GM18868 (cell line): ENCODE measurements around the gene RORB.
"Not testable (repeated sequence)": the region's sequence is repeated elsewhere in the genome, so short reads cannot be mapped to it uniquely, and the experiment has no call there.

ENCODE experiments used
- ATAC-seq: cut with Tn5 transposase; IDR thresholded peaks from one replicate; pipeline ENCODE4 v1.9.1; 2021; ENCODE audit warnings: mild to moderate bottlenecking, moderate library complexity; ENCODE audit not compliant: unreplicated experiment

Gene RORB

GRCh38 chr9:74512416-74512815 is 15.3 kb downstream of the RORB start:
- ATAC-seq = no peak

GRCh38 chr9:74513221-74513620 is 16.1 kb downstream of the RORB start:
- no peak for ATAC-seq

- ATAC-seq = no peak
These were observed 20.1 kb downstream of the RORB start for GRCh38 chr9:74517188-74517587.

GRCh38 chr9:74519419-74519818 is 22.3 kb downstream of the RORB start:
- ATAC-seq = no peak

- ATAC-seq = no peak
These were observed 23.9 kb downstream of the RORB start for GRCh38 chr9:74521009-74521408.

GRCh38 chr9:74524289-74524688 is 27.2 kb downstream of the RORB start:
- no peak for ATAC-seq

- no peak for ATAC-seq
These were observed 29.1 kb downstream of the RORB start for GRCh38 chr9:74526215-74526614.

GRCh38 chr9:74527718-74528117 is 30.6 kb downstream of the RORB start:
- no peak for ATAC-seq

GRCh38 chr9:74528207-74528606 is 31.1 kb downstream of the RORB start:
- no peak for ATAC-seq

GRCh38 chr9:74530458-74530857 is 33.3 kb downstream of the RORB start:
- not testable (repeated sequence) for ATAC-seq

GRCh38 chr9:74533253-74533652 is 36.1 kb downstream of the RORB start:
- no peak for ATAC-seq

- ATAC-seq = no peak
These were observed 37.7 kb downstream of the RORB start for GRCh38 chr9:74534841-74535240.

GRCh38 chr9:74543145-74543544 is 46.0 kb downstream of the RORB start:
- no peak for ATAC-seq

GRCh38 chr9:74551266-74551665 is 54.1 kb downstream of the RORB start:
- ATAC-seq = no peak

- ATAC-seq = no peak
These were observed 57.8 kb downstream of the RORB start for GRCh38 chr9:74554751-74555419.

- ATAC-seq = no peak
These were observed 58.4 kb downstream of the RORB start for GRCh38 chr9:74555565-74555964.

- peak; percentile 91 for ATAC-seq
These were observed 59.5 kb downstream of the RORB start for GRCh38 chr9:74556685-74557084.

GRCh38 chr9:74557571-74557970 is 60.4 kb downstream of the RORB start:
- no peak for ATAC-seq

GRCh38 chr9:74562611-74563010 is 65.5 kb downstream of the RORB start:
- no peak for ATAC-seq

- ATAC-seq = peak; percentile 69
These were observed 73.9 kb downstream of the RORB start for GRCh38 chr9:74570879-74571512.

GRCh38 chr9:74573640-74574191 is 76.6 kb downstream of the RORB start:
- peak; percentile 83 for ATAC-seq

GRCh38 chr9:74576176-74576575 is 79.0 kb downstream of the RORB start:
- ATAC-seq = no peak
